Endometrial microvascular endothelial cells (primary cell): ENCODE results near the gene PEX11G. TPM values are rescaled to one million over a fixed set of nuclear protein-coding genes. Genes with fewer than 3 reads are reported as not detected.

Experiments
- in situ Hi-C: cut with HindIII; loops from 2 replicates; pipeline ENCODE4 v1.10.0; 2017; ENCODE audit warnings: low sequenced_read_pairs, low pct_unique_long_range_greater_than_20kb; ENCODE audit errors: inconsistent ontology term
- total RNA-seq: library from RNA; depleted of rRNA; stranded (reverse); fragments of >200 nt; gene quantifications from one replicate; pipeline ENCODE4 v1.2.3, GENCODE V29; 2015; ENCODE audit errors: inconsistent ontology term

PEX11G gene
- 0.84 TPM for total RNA-seq

DNA sequence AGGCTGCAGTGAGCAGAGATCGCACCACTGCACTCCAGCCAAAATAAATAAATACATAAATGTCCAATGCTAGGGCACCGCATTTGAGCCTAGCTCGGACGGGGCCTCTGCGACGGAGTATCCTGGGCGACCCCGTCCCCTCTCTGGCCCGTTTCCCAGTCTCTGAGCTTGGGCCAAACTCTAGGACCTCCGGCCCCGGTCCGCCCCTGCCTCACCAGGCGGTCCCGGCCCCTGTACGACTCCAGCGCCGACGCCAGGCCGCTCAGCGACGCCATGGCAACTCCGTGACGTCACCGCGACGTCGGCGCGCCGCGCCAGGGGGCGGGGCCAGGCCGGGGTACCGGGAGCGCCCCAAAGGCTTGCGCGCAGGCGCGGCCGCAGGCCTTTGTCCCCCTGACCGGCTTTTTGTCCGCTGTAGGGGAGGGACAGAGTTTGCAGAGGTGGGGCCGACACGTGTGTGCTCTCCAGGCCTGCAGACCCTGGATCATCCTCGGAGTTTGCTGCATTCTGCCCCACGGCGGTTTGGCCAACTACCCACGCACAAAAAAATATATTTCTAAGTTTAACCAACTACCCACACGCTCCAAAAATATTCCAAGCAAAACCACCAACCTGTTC, at the start of gene PEX11G:
TSS of gene PEX11G (minus strand) at position 300 of the 618 bp plus-strand sequence. CDS start at position 275, 25 bp downstream.
- in situ Hi-C loops, result no loop called here

DNA sequence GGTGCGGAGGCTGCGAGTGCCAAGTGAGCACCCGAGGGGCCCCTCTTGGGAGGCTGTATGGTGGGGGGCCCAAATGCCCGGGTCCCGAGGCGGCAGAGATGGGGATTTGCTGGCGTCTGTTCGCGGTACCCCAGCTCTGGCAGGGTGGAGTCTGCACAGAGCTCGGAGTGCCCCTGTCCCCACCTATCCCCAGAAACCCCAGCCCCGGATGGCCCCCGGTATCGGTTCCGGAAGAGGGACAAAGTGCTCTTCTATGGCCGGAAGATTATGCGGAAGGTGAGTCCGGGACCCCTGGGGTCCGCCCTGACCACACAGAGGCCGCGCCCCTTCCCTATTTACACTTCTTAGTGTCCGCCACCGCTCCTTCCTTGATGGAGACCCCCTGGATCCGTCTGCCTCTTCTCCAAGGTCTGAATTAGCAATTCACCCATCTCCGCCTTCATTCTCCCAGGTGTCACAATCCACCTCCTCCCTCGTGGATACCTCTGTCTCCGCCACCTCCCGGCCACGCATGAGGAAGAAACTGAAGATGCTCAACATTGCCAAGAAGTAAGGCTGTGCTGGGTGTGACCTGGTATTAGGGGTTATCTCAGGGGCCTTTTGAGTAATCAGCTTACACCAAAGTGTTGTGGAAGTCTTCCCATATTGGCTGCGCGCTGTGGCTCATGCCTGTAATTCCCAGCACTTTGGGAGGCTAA, 47.3 kb upstream of the PEX11G start:
- in situ Hi-C loops, result no loop called here

DNA sequence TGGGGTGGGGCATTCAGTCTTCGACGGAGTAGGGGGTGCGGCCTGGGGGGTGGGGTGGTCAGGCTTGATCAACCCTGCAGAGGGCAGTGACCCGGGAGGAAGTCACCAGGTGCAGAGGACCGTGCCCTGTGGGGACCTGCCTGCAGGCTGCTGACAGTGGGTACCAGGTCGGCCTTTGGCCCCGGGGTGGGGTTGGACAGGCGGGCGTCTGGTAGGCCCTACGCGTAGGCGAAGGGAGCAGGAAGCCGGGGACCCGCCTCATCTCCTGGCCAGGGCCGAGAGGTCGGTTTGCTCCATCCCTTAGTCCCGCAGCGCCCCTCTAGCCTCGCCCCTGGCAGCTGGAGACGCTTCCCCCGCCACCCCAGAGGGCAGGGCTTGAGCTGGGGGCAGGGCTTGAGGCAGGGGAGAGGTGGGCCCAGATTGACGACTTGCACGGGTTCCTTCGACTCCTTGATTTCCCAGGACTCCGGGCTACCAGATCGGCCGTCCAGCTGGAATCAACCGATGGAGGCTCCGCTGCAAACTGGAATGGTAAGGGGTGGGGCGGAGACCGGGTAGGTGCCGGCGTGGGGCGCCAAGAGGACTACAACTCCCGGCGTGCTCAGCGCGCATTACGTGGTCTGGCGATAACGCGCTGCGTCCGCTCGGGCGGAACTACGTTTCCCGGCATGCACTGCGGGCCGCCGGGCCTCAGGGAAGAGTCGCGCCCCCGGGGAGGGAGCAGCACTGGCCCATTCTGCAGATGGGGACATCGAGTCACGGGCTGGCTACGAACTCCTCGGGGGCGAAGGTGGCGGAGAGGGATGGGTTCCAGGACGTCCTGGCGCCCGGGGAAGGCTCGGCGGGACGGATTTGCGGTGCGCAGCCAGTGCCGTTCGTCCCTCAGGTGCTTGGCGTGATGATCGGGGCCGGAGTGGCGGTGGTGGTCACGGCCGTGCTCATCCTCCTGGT, 46.5 kb upstream of the PEX11G start, which contains the start of gene PNPLA6:
TSS of gene PNPLA6 (plus strand) at position 671 of the 951 bp plus-strand sequence. CDS start at position 743, 72 bp downstream.
- in situ Hi-C loops, result no loop called here

DNA sequence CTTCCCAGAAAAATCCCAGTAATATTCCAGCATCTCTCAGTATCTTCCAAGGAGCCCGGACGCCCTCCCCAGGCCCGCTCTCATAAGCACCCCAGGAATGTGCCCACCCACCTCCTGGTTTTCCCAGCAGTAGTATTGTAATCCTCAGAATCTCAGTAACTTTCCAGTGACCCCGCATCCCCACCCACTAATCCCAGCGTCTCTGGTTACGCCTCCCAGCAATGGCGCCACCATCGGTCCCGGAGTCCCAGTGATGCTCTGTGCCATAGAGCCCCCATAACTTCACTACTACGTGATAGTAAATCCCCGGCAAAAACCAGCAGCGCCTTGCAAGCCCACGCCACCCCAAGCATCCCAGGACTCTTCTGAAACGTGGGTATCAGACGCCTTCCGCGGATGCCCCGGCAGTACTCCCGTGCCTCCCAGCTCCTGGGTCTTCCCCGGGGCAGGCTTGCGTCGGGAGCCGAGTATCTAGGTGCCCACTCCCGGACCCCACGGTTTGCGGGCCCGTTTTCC, 45.8 kb upstream of the PEX11G start:
- in situ Hi-C loops, result no loop called here

DNA sequence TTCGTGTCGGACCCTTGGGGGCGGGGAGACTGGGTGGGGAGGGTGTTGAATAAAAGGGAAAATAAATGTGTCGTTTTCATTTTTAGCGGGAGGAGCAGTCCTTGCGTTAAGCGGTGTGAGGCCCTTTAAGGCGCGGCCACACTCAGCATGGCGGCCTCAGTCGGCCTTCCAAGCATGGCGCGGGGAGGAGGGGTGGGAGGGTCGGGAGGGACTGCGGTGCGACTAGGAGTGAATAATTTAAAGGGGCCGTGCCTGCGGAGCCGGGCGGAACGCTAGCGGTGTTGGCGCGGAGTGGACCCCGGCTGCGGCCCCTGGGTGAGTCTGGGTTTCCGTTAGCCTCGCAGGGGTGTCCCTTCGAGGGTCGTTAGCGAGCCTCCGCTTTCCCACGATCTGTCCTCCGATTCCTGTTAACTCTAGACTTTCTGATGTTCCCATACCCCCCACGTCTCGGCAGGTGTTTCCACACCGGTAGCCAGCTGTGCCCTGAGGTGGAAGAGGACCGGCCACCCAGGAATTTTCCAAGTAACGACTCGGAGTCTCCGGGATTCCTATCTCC, 45.2 kb upstream of the PEX11G start:
- in situ Hi-C loops, result no loop called here

DNA sequence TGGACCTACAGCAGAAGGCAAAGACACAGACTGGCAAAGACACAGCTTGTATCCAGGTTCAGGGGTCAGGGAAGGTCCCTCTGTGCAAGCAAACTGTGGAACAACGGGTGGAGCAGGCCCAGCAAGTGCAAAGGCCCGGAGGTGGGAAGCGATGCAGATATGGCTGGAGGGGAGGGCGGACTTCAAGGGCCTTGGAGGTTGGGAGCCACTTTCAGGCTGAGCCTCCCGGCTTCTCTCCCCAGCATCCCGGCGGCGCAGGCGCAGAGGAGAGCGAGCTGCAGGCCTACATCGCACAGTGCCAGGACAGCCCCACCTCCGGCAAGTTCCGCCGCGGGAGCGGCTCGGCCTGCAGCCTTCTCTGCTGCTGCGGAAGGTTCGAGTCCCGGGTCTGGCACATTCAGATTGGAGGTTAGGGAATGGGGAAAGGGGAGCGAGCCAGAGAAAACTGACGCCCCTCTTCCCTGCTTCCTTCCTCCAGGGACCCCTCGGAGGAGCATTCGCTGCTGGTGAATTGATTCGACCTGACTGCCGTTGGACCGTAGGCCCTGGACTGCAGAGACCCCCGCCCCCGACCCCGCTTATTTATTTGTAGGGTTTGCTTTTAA, 44.5 kb upstream of the PEX11G start:
- in situ Hi-C loops, result no loop called here

DNA sequence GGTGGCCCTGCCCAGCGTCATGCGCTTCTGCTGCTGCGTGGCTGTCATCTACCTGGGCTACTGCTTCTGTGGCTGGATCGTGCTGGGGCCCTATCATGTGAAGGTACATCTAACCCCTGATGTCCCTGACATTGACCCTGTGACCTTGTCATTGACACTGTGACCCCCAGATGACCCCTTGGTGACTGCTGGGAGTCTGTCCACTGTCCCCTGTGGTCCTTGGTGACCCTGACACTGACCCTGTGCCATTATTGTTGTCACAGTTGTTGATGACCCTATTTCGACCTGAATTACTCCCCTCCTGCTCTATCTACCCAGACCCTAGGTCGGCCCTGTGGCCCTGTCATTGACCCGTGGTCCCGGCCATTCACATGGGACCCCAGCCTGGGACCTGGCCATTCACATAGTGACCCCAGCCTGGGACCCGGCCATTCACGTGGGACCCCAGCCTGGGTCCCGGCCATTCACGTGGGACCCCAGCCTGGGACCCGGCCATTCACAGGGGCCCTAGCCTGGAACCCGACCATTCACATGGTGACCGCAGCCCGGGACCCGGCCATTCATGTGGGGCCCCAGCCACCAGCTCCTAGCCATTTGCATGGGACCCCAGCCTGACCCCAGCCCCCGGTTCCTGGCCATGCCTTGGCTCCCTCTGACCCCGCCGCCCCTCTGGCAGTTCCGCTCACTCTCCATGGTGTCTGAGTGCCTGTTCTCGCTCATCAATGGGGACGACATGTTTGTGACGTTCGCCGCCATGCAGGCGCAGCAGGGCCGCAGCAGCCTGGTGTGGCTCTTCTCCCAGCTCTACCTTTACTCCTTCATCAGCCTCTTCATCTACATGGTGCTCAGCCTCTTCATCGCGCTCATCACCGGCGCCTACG, 41.0 kb upstream of the PEX11G start:
- in situ Hi-C loops, result no loop called here

DNA sequence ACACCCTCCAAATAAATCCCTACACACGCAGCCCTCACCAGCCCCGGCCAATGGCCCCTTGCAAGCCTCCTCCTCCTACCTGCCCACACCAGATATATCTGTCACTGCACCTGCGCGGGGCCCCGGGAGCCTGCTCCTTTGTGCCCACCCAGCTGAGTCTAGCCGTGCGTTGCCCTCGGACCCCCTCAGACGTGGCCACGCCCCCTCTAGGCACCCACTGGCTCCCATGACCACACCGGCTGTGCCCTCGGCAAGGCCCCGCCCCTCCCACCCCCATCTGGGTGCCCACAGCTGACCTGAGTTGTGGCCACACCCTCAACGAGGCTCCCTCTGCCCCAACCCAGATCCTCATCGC, 40.4 kb upstream of the PEX11G start:
- in situ Hi-C loops, result no loop called here

DNA sequence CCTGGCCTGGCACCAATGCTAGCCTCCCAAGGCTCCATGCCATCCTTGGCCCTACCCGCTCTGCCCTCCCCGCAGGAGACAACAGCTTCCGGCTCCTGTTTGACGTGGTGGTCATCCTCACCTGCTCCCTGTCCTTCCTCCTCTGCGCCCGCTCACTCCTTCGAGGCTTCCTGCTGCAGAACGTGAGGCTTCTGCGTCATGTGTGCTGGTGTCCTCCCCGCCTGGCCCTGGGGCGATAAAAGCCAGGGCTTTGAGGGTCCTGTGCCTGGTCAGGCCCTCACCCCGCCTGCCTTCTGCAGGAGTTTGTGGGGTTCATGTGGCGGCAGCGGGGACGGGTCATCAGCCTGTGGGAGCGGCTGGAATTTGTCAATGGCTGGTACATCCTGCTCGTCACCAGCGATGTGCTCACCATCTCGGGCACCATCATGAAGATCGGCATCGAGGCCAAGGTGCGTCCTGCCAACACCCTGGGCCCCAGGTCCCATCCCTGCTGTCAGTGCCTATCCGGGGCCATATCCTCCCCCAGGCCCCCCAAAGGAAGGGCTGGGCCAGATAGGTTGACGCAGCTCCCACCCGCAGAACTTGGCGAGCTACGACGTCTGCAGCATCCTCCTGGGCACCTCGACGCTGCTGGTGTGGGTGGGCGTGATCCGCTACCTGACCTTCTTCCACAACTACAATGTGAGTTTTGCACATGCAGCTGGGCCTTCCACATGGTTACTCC, 39.8 kb upstream of the PEX11G start:
- in situ Hi-C loops, result no loop called here

DNA sequence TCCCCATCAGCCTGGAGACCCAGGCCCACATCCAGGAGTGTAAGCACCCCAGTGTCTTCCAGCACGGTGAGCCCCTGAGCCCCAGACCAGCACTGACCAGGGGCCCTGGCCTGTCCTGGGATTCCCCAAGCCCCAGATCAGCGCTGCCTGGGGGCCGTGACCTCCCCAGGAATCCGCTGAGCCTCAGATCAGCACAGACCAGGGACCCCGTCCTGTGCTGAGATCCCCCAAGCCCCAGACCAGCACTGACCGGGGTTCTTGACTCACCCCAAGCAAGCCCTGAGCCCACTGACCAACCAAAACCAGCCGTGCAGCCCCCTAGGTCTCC, 39.3 kb upstream of the PEX11G start:
- in situ Hi-C loops, result no loop called here

DNA sequence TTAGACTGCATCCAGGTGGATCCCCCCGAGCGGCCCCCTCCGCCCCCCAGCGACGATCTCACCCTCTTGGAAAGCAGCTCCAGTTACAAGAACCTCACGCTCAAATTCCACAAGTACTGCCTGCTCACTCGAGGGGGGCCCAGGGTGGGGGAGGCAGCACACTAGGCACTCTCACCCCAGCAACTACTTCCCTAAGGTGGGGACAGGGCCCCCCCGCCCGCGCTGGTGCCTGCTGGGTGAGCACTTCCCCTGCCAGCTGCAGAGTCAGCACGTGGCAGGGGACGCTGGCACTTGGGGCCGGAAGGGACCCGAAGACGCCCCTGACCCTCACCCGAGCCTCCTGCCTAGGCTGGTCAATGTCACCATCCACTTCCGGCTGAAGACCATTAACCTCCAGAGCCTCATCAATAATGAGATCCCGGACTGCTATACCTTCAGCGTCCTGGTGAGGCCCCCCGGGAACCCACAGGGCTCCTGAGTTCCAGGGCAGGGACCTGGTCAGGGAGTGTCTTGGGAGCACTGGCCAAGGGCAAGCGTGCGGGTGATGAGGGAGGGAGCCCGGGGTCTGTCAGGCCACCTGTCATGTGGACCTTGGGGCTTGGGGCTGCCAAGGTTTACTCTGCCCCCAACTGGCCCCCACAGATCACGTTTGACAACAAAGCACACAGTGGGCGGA, 38.8 kb upstream of the PEX11G start:
- in situ Hi-C loops, result no loop called here

DNA sequence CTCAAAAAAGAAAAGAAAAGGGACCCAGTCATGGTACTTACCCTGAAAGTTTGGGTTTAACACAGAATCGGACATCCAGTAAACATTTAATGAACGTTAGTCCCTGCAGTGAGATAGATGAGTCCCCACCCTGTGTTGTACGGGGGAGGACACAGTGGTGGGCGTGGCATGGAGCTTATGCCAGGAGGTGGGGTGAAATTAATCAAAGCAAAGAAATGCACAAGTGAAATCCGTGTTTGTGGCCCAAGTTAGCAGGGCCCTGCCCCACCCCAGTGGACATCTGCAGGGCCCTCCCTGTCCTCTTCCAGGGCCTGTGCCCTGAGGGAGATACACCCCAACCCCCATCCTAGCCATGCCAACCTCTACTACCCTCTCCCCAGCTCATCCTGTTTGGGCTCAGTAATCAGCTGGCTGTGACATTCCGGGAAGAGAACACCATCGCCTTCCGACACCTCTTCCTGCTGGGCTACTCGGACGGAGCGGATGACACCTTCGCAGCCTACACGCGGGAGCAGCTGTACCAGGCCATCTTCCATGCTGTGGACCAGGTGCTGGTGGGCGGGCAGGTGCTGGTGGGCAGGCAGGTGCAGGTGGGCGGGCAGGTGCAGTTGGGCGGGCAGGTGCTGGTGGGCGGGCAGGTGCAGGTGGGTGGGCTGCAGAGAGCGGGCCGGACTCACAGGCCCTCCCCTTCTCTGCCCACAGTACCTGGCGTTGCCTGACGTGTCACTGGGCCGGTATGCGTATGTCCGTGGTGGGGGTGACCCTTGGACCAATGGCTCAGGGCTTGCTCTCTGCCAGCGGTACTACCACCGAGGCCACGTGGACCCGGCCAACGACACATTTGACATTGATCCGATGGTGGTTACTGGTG, 37.5 kb upstream of the PEX11G start:
- in situ Hi-C loops, result no loop called here

DNA sequence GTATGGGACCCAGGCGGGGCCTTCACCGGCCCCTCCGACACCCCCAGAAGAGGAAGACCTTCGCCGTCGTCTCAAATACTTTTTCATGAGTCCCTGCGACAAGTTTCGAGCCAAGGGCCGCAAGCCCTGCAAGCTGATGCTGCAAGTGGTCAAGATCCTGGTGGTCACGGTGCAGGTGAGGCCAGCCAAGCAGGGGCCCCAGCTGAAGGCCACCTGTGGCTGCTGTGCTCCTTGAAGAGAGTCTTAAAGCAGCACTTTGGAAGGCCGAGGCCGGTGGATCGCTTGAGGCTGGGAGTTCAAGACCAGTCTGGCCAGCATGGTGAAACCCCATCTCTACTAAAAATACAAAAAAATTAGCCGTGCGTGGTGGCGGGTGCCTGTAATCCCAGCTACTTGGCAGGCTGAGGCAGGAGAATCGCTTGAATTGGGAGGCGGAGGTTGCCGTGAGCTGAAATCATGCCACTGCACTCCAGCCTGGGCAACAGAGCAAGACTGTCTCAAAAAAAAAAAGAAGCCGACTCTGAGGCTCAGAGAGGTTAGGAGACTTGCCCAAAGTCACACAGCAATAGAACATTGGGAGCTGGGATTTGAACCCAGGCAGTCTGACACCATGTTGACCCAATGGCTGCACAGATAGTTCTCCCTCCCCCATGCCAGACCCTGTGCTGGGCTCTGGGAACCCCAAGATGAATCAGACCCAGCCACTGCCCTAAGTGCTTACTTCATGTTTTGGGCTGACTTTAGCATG, 36.3 kb upstream of the PEX11G start:
- in situ Hi-C loops, result no loop called here

DNA sequence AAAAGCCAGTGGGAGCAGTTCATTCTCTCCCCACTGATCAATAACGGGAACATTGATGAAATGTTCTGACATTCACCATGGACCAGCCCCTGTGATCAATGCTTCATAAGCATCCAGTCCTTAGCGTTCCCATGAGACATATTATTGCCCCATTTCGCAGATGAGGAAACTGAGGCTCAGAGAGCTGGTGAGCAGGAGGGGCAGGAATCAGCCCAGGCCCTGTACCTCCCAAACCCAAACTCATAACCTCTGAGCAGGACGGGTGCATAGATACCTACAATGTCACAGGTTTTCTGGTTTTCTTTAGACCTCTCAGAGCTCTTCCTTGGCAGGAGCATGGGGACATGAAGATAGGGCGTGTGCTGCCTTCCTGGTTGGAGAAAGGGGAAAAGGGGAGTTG, 35.7 kb upstream of the PEX11G start:
- in situ Hi-C loops, result no loop called here

DNA sequence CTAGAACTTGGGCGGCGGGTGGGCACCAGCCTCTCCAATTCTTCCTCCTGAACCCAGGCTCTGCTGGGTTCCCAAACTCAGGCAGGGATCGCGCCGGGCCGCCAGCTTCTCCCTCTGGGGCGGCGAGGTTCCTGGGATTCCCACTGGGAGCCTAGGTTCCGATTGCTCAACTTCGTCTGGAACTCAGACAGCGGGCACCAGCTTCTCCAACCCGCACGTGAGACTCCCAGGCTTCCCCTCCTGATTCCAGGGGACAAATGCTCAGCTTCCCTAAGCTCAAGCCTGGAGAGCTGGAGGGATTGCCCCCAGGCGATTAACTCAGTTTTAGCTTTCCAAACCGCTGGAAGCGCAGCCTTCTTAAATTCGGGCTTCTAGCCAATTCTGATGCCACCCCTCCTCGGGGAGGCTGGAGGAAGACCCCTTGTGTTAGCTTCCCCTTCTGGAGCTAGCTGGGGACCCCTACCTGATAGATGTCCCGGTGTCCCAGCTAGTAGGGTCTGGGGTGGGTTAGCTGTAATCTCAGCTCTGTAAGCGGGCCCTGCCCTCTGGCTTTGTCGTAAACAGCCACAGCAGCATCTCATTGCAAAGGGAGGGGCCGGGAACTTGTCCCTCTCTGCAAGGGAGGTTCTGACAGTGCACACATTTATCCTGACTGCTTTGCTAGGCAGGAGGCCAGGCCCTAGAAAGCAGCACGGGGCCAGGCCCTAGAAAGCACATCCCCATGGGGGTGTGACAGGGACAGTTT, 34.3 kb upstream of the PEX11G start:
- in situ Hi-C loops, result no loop called here
